OCI-LY3 (cell line): Measurements from ENCODE around the gene RNF175.

Experiments used
- EZH2phosphoT487 ChIP-seq: fragments of 200-600 bp; shearing (Covaris generic); IDR thresholded peaks from 2 replicates; pipeline ENCODE4 v1.6.1; 2018; ENCODE audit warnings: antibody characterized with exemption, mixed run types, low read depth
- TF ChIP-seq, protein P1 (sequence below): fragments of 200-600, 300-600 bp; sonication (generic); IDR thresholded peaks from 2 replicates; pipeline ENCODE4 v1.5.1; 2014; ENCODE audit warnings: antibody characterized with exemption, low read length, low read depth

DNA sequence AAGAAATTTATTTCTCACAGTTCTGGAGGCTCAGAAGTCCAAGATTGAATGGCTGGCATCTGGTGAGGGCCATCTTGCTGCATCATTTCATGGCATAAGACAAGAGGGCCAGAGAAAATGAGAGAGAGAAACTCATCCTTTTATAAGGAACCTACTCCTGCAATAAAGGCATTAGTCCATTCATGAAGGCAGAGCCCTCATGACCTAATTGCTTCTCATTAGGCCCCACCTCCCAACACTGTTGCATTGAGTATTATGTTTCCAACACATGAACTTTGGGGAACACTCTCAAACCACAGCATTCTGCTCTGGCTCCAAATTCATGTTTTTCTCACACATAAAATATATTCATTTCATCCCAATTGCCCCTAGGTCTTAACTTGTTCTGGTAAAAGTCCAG, 14.2 kb downstream of the RNF175 start:
- TF ChIP-seq, protein P1, sequence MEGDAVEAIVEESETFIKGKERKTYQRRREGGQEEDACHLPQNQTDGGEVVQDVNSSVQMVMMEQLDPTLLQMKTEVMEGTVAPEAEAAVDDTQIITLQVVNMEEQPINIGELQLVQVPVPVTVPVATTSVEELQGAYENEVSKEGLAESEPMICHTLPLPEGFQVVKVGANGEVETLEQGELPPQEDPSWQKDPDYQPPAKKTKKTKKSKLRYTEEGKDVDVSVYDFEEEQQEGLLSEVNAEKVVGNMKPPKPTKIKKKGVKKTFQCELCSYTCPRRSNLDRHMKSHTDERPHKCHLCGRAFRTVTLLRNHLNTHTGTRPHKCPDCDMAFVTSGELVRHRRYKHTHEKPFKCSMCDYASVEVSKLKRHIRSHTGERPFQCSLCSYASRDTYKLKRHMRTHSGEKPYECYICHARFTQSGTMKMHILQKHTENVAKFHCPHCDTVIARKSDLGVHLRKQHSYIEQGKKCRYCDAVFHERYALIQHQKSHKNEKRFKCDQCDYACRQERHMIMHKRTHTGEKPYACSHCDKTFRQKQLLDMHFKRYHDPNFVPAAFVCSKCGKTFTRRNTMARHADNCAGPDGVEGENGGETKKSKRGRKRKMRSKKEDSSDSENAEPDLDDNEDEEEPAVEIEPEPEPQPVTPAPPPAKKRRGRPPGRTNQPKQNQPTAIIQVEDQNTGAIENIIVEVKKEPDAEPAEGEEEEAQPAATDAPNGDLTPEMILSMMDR: no peak
- no peak for TF ChIP-seq EZH2phosphoT487
